Suprapubic skin (tissue), 4 donors: Measurements from ENCODE around the gene HTR3A. TPM values are rescaled to one million over a fixed set of nuclear protein-coding genes. Genes with fewer than 3 reads are reported as not detected.

Experiments used
- DNase-seq, 2 donors: peaks; one replicate each; pipeline ENCODE4 v3.0.0-alpha.2; 2019; ENCODE audit warnings: low spot score in 2 of 2
- H3K27ac ChIP-seq: fragments of 200-600 bp; sonication (generic); one replicate; pipeline ENCODE4 v1.5.1; 2019
- H3K27me3 ChIP-seq: fragments of 200-600 bp; sonication (generic); one replicate; pipeline ENCODE4 v1.5.1; 2019
- H3K36me3 ChIP-seq: fragments of 200-600 bp; sonication (generic); one replicate; pipeline ENCODE4 v1.5.1; 2019
- H3K4me1 ChIP-seq: fragments of 200-600 bp; sonication (generic); one replicate; pipeline ENCODE4 v1.5.1; 2019
- H3K4me3 ChIP-seq: fragments of 200-600 bp; sonication (generic); one replicate; pipeline ENCODE4 v1.5.1; 2019; ENCODE audit warnings: mild to moderate bottlenecking
- H3K9me3 ChIP-seq: fragments of 200-600 bp; sonication (generic); one replicate; pipeline ENCODE4 v1.5.1; 2019
- CTCF ChIP-seq, 2 donors: fragments of 200-600 bp in 1 of 2; fragments of 450-650 bp in 1 of 2; sonication (generic) in 1 of 2; IDR thresholded peaks; one replicate each; pipeline ENCODE4 v1.5.1; 2016 to 2019; ENCODE audit warnings: antibody characterized with exemption in 2 of 2, mild to moderate bottlenecking in 1 of 2, moderate library complexity in 1 of 2
- EP300 ChIP-seq: sonication (generic); formaldehyde crosslinking; IDR thresholded peaks from one replicate; pipeline ENCODE4 v1.6.1; 2017; ENCODE audit warnings: antibody characterized with exemption
- POLR2A ChIP-seq, 2 donors: fragments of 450-650 bp; IDR thresholded peaks; one replicate each; pipeline ENCODE4 v1.6.1; 2017; ENCODE audit warnings: antibody characterized with exemption in 2 of 2, mild to moderate bottlenecking in 2 of 2, moderate library complexity in 2 of 2
- POLR2AphosphoS5 ChIP-seq, 3 donors: sonication (generic); formaldehyde crosslinking; IDR thresholded peaks; one replicate each; pipeline ENCODE4 v1.6.1; 2017; ENCODE audit warnings: antibody characterized with exemption in 3 of 3
- WGBS: methylation state at CpG from one replicate; pipeline ENCODE4 v1.1.5; 2018; 5-methylcytosine and 5-hydroxymethylcytosine counted together
- total RNA-seq, 4 donors: library from RNA; depleted of rRNA; stranded (reverse); fragments of >200 nt; gene quantifications; one replicate each; pipeline ENCODE4 v1.1.0, GENCODE V29; 2016

The HTR3A gene
- total RNA-seq, 4 donors from 2014 or later, result 0.68 TPM; not detected in 2

GRCh38 chr11:114036958-114037357 is 62.0 kb downstream of the HTR3A start:
- peak overlapping the region; percentile 40 for H3K4me3 ChIP-seq
- no peaks in the 10 kb centered on the region for H3K36me3 ChIP-seq
- H3K27ac ChIP-seq, result no peak overlapping the region
- 98% methylated on average over 3 of the region's 3 CpGs for WGBS
- no peak for TF ChIP-seq EP300
- TF ChIP-seq POLR2AphosphoS5 (IDR thresholded peaks at IDR 0.05), result no peak
- TF ChIP-seq CTCF (IDR thresholded peaks at IDR 0.05), result no peak
- TF ChIP-seq POLR2A (IDR thresholded peaks at IDR 0.05), result no peak
- no peaks in the 10 kb centered on the region for H3K9me3 ChIP-seq
- DNase-seq, result no peak
- peaks cover 15% of the 10 kb centered on the region for H3K4me1 ChIP-seq
- H3K27me3 ChIP-seq, result no peaks in the 10 kb centered on the region

- TF ChIP-seq POLR2AphosphoS5 (IDR thresholded peaks at IDR 0.05), result no peak
- no peak for TF ChIP-seq EP300
- TF ChIP-seq CTCF (IDR thresholded peaks at IDR 0.05), result no peak
- no peak for TF ChIP-seq POLR2A (IDR thresholded peaks at IDR 0.05)
- 81% methylated on average over 3 of the region's 3 CpGs for WGBS
- Histone ChIP-seq H3K27ac (no peak overlapping the region), H3K27me3 (no peaks in the 10 kb centered on the region), H3K4me3 (no peak overlapping the region), H3K4me1 (peaks cover 15% of the 10 kb centered on the region), H3K36me3 (no peaks in the 10 kb centered on the region), H3K9me3 (no peaks in the 10 kb centered on the region)
- DNase-seq, result no peak
Measured at GRCh38 chr11:114039551-114039950, 64.6 kb downstream of the HTR3A start.

Other genes with a start within 250 kb of the HTR3A start
- gene ZW10, start 201.4 kb upstream of the HTR3A start, total RNA-seq, result 10 to 100 TPM; 15.0 to 22.7 (median 20.8) TPM
- gene CLDN25, start 195.3 kb upstream of the HTR3A start, total RNA-seq, result under 1 TPM in 1 of 4 donors, not detected in 3; 0.86 TPM
- gene USP28, start 99.5 kb upstream of the HTR3A start, total RNA-seq, result 10 to 100 TPM; 13.4 to 19.6 (median 14.1) TPM
- gene HTR3B, start 70.3 kb upstream of the HTR3A start, total RNA-seq, result not detected
- 100 to 1,000 TPM; 142 to 474 (median 232) TPM for gene ZBTB16, start 84.6 kb downstream of the HTR3A start, total RNA-seq